ENCODE results near the gene CSF2RB.

Gene CSF2RB

DNA sequence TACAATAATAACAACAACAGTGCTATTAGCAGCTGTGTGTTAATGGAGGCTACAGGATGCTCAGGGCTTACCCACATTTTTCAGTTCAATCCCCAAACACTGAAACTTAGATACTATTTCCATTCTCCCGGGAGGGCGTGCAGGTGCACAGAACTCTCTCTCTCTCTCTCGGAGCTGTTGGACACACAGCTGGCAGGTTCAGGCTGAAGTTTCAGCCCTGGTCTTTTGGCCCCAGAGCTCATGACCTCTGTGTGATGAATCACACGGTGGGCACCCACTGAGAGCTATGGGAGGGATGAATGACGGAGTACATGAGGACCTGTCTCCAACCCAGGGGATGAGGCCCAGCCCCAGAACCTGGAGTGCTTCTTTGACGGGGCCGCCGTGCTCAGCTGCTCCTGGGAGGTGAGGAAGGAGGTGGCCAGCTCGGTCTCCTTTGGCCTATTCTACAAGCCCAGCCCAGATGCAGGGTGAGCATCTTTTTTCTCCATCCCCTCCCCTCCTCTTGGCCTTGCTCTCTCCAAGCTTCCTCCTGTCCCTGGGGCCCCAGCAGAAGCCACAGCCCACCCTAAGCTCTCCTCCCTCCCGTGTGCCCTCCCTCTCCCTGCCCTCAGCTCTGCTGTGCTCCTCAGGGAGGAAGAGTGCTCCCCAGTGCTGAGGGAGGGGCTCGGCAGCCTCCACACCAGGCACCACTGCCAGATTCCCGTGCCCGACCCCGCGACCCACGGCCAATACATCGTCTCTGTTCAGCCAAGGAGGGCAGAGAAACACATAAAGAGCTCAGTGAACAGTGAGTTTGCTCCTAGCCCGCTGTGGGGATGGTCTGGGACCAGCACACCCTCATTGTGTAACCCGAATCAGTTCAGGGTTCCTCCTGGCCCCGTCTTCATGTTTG is 16.9 kb downstream of the CSF2RB start:
- DNase-seq, result peak in 2 of 42 donors; percentile 1 to 34
- intact Hi-C loops (cut with DNase I), result no loop called here

DNA sequence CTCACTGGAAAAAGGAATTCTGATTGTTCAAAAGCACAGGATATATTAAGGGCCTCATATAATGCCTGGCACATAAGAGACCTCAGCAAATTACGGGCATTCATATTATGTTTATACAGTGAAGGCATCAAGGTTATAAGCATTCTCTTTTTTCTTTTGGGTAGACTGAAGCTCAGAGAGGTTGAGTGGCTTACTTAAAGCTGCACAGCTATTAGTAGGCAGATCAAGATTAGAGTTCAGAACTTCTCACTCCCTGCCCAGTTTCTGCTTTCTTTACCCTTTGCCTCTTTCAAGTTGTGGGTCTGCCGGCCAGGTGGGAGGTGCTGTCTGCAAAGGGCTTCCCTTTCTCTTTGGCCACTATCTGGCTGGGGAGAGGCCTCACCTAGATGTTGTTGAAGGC is 18.0 kb downstream of the CSF2RB start:
- intact Hi-C loops (cut with DNase I), result no loop called here

DNA sequence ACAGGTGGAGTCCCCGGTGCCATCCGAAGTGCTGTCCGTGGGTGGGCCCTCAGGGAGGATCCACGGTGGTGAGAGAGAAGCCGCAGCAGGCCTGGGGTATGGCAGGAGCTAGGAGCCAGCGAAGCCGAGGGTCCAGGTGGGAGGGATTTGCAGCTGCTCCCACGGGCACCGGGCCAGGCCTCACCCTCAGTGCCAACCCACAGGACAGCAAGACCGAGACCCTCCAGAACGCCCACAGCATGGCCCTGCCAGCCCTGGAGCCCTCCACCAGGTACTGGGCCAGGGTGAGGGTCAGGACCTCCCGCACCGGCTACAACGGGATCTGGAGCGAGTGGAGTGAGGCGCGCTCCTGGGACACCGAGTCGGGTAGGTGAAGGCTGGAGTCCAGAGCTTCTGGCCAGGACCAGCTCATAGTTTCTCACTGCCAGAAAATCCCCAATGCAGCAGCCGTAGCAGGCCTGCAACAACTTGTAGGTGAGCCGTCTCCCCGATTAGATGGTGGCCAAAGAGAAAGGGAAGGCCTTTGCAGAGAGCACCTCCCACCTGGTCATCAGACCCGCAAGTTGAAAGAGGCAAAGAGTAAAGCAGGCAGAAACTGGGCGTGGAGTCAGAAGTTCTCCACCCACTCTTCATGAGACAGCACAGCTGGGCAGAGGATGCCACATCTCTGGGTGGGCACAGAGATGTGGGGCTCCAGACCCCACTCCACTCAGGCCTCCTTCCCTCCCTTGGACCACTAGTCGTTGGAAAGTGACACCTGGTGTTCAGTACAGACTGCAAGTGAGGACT is 20.4 kb downstream of the CSF2RB start:
- DNase-seq, result peak in 1 of 42 donors; percentile 30
- intact Hi-C loops (cut with DNase I), result no loop called here

More for the DNA sequence above, 18.0 kb downstream of the CSF2RB start:
- DNase-seq, result no peak

DNA sequence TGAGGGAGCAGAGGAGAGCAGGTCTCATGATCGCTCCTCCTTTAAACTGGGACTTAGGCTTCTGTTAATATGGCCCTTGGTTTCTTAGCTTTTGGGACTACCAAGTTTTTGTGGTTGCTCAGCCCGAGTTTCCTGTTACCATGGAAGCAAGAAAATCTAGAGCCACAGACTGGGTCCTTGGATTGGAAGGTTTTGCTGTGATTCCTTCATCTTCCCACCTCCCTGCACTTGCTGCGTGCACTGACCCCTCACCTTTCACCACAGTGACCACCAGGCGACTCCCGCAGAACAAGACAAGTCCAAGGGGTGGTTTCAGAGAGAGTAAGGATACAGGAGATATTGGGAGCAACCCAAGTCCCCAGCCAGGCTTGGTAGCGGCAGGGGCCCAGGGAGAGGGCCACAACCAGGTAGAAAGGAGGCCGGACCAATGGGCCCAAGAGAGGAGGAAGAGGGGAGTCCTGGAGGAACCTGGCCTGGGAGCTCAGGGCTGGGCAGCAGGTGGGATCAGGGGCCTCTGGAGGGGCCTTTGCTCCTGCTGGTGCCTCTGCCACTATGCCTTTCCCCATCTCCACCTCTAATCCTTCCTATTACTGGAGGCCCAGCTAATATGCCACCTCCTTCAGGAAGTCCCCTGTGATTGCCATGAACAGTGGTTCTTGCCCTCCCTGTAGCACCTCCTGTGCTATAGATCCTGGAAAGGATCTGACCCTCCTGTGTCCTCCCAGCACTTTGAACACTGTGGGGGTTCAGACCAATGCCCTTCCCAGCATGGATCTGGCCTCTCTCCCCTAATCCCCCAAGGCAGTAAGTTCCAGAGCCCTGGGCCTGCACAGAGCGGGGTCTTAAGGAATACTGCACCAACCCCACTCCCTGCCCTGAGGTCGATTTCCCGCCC is 21.2 kb downstream of the CSF2RB start:
- intact Hi-C loops (cut with DNase I), result no loop called here
- peak in 1 of 42 donors; percentile 3 for DNase-seq

DNA sequence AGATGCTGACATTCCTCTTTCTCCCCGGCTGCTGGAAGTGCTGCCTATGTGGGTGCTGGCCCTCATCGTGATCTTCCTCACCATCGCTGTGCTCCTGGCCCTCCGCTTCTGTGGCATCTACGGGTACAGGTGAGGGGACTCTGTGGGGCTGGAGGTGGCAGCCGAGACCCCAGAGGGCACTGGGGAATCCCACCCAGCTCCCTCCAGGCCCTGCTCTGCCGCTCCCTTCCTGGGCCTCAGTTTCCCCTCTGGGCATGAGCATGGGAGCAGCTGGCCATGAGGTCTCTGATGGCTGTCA is 21.8 kb downstream of the CSF2RB start:
- peak in 1 of 42 donors; percentile 26 for DNase-seq
- intact Hi-C loops (cut with DNase I), result no loop called here

DNA sequence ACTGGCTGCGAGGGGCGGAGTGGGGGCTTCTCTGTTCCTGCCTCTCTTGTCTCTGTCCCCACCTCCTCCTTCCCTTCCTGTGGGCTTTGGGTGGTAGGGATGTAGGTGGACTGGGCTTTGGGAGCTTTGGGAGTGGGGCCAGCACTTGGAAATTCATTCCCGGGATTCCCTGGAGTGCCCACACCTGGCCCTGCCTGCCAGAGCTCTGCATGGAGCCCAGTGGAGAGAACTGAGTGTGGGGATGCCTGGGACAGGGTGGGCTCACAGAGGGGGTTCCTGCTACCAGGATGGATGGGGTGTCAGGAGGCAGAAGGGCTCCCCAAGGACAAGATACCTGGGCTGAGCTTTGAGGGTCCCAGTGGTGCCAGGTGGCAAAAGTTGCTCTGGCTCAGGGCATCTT is 22.3 kb downstream of the CSF2RB start:
- peak in 1 of 42 donors; percentile 16 for DNase-seq
- intact Hi-C loops (cut with DNase I), result no loop called here

DNA sequence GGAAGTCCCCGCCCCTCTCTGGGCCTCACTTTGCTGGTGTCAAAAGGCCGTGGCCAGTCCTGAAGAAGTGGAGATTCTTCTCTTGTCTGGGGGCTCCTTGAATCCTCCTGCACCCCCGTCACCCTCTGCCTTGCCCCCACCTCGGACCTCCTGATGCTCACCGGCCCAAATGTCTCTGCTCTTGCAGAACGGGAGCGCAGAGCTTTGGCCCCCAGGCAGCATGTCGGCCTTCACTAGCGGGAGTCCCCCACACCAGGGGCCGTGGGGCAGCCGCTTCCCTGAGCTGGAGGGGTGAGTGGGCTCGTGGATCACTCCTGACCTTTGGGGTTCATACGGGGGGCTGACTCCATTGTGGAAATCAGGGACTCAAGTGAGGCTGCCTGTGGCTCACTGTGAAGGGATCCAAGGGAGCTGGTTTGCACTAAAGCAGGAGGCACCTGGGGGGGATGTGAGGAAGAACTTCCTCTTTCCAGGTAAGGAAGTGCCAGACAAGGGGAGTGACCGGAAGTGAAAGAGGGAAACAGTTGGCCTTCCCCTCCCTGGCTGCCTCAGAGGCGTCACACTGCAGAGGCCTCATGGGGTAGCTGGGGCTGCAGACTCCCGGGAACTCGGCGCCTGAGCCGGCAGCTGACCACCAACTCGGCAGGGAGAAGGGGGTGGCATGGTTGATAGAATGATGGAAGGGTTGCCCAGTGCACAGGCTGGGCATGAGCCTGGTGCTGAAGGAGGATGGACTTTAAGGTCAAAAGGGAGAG is 23.1 kb downstream of the CSF2RB start:
- DNase-seq, result peak in 5 of 42 donors; percentile 9 to 45 (median 29)
- intact Hi-C loops (cut with DNase I), result no loop called here

DNA sequence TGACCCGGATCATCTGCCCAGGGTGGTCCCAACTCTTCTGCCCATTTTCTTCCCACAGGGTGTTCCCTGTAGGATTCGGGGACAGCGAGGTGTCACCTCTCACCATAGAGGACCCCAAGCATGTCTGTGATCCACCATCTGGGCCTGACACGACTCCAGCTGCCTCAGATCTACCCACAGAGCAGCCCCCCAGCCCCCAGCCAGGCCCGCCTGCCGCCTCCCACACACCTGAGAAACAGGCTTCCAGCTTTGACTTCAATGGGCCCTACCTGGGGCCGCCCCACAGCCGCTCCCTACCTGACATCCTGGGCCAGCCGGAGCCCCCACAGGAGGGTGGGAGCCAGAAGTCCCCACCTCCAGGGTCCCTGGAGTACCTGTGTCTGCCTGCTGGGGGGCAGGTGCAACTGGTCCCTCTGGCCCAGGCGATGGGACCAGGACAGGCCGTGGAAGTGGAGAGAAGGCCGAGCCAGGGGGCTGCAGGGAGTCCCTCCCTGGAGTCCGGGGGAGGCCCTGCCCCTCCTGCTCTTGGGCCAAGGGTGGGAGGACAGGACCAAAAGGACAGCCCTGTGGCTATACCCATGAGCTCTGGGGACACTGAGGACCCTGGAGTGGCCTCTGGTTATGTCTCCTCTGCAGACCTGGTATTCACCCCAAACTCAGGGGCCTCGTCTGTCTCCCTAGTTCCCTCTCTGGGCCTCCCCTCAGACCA is 24.0 kb downstream of the CSF2RB start:
- intact Hi-C loops (cut with DNase I), result no loop called here
- DNase-seq, result peak in 1 of 42 donors; percentile 25

DNA sequence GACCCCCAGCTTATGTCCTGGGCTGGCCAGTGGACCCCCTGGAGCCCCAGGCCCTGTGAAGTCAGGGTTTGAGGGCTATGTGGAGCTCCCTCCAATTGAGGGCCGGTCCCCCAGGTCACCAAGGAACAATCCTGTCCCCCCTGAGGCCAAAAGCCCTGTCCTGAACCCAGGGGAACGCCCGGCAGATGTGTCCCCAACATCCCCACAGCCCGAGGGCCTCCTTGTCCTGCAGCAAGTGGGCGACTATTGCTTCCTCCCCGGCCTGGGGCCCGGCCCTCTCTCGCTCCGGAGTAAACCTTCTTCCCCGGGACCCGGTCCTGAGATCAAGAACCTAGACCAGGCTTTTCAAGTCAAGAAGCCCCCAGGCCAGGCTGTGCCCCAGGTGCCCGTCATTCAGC is 24.6 kb downstream of the CSF2RB start:
- intact Hi-C loops (cut with DNase I), result no loop called here
- DNase-seq, result peak in 1 of 42 donors; percentile 26

DNA sequence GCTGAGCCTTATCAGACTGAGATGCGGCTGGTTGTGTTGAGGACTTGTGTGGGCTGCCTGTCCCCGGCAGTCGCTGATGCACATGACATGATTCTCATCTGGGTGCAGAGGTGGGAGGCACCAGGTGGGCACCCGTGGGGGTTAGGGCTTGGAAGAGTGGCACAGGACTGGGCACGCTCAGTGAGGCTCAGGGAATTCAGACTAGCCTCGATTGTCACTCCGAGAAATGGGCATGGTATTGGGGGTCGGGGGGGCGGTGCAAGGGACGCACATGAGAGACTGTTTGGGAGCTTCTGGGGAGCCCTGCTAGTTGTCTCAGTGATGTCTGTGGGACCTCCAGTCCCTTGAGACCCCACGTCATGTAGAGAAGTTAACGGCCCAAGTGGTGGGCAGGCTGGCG is 25.5 kb downstream of the CSF2RB start:
- intact Hi-C loops (cut with DNase I), result no loop called here
- DNase-seq, result peak in 1 of 42 donors; percentile 29

DNA sequence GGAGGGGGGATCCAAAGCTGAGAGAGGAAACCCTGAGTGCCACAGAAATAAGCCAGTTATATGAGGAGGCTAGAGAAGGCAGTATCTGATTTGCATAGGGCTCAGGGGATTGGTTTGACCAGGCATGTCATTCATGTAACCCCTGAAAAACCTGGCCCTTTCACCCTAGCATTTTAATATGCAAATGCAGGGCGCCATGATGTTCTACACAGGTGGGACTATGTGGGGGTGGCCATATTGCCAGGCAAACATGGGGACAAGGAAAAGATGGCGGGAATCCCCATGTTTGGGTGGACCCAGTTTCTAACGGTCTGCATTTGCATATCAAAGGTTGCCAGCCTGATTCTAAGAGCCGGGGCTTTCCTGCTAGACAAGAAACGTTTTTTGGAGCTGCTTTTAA is 27.2 kb downstream of the CSF2RB start:
- intact Hi-C loops (cut with DNase I), result no loop called here
- DNase-seq, result no peak

DNA sequence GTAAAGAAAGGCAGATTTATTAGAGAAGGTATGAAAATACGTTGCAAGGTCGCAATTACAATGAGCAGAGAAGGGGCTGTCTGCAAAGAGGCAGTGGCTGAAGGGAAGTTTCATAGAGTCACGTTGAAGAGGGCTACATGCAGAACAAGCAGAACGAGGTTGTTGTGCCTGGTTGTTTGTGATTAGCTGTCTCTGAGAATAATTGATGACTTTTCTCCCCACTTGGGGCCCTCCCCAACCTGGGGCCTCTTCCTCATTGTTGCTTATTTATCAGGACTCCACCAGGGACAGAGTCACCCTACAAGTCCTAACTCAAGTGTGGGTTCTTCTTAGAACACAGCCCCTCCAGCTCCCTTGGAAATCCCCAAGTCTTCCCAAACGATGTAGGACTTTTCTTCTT is 29.1 kb downstream of the CSF2RB start:
- DNase-seq, result peak in 1 of 42 donors; percentile 9
- intact Hi-C loops (cut with DNase I), result no loop called here

DNA sequence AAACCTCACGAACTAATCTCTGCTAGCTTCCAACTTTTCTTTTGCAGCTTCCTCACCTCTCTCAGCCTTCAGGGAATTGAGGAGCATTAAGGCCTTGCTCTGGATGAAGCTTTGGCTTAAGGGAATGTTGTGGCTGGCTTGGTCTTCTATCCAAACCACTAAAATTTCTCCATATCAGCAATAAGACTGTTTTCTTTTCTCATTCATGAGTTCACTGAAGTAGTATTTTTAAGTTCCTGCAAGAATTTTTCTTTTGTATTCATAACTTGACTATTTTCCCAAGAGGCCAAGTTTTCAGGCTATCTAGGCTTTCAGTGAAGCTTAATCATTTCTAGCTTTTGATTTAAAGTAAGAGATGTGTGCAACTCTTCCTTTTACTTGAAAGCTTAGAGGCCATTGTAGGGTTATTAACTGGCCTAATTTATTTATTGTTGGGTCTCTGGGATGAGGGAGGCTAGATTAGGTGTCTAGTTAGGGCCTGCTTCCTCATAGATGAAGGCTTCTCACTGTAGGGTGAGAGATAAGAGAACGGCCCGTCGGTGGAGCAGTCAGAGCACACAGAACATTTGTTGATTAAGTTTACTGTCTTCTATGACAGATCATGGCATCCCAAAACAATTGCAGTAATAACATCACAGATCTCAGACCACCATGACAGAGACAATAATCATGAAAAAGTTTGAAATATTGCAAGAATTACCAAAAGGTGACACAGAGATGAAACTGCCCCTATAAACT is 33.2 kb downstream of the CSF2RB start:
- peak in 1 of 42 donors; percentile 31 for DNase-seq
- intact Hi-C loops (cut with DNase I), result no loop called here

DNA sequence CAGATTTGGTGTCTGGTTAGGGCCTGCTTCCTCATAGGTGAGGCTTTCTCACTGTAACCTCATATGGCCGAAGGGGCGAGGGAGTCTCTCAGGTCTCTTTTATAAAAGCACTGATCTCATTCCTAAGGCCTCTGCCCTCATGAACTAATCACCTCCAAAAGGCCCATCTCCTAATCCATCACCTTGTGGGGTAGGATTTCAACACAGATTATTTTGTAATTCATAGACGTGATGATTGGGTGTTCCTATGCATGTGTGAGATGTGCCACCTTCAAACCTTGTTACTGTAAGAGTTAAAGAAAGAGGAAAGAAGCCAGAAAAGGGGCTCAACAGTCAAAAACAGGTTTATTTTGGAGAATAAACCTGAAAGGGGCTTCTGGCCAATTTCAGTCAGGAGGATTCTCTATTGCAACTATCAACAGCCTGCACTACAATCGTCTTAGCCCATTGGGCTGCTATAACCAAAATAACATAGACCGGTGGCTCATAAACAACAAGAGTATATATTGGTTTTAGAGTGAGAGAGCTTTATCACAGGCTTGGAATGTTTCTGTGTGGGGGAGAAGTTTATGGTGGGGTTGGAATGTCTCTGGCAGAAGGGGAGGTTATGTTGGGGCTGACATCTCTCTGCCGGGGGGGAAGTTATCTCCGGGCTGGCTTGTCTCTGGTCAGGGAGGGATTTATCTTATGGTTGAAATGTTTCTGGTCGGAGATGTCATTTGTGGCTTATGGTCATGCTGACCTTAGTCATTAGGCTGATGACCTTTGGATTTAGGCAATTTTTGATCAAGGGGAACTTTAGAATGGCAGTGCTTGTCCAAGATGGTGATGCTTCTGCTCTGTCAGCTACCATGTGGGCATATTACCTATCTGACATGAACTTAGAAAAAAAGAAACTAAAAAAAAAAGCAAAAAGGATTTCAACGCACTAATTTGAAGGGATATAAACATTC is 35.1 kb downstream of the CSF2RB start:
- peak in 1 of 42 donors; percentile 7 for DNase-seq
- intact Hi-C loops (cut with DNase I), result no loop called here

DNA sequence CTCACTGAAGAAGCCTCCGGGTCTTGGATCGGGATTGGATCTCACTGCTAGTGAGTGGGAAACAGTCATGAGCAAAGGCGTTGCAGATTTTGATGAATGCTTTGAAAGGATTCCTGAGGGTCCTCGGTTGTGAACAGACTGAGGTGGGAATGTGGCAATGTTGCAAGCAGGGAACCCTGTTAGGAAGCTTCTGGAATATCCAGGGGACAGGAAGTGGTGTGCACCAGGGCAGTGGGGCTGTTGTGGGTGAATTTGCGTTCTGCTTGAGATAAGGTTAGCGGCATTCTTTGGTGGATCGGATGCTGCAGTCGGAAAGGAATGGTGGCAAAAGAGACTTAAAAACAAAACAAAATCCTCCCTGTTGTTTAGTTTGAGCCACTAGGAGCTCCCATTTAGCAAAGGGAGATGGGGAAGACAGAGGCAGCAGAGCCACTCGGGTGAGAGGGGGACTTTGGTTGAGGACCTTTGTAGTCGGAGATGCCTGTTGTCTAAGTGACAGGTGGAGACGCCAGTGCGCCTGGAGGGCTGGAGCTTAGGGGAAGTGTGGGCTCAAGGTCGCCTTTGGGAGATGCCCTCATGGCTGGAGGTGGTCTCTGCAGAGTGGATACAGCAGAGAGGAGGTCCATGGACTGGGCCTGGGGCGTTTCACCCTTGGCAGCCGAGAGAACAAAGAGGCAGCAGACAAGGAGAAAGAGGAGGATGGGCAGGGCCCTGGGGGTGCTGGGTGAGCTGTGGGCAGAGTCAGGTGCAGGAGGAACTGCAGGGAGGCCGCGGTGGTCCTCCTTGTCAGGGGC is 37.6 kb downstream of the CSF2RB start:
- intact Hi-C loops (cut with DNase I), result no loop called here
- peak in 1 of 42 donors; percentile 28 for DNase-seq

Data from head of caudate nucleus (tissue), 42 donors.